COR-L47 (cell line): ENCODE results near the gene IGFBP2.

Experiments used
- DNase-seq: peaks from one replicate; lab custom pipeline; 2025; lab: John Stamatoyannopoulos, UW

Gene IGFBP2

DNA sequence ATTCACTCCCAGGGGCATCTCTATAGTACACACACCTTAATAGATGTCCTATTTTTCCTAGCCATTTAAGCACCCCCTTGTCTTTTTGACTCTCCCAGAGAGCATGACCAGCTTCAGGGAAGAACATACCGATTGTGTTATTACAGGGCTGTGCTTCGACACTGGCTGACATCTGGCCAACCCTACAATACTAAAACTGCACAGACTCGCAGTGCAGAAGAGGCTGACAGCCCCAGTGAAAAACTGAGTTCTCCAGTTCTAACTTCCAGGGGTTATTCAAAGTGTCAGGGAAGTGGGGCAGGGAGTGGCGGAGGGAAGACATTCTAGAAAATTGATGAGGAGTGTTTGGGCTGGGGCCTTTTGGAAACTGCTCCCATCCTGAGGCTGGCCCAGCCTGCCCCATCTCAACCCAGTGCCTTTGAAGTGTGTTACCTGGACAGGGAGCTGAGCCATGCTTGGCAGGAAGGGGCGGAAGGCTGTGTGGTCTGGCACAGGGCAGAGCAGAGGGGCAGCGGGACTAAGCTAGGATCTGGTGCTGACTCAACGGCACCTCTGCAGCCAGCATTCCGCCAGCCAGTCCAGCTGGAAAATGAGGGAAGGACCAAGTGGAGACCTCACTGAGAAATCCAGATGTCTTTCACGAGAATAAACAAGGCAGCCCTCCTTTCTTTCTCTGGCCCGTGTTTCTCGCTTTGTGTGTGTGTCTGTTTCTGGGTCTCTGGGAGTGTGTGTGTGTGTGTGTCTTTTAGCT, 77.5 kb downstream of the IGFBP2 start:
- DNase-seq: no peak

DNA sequence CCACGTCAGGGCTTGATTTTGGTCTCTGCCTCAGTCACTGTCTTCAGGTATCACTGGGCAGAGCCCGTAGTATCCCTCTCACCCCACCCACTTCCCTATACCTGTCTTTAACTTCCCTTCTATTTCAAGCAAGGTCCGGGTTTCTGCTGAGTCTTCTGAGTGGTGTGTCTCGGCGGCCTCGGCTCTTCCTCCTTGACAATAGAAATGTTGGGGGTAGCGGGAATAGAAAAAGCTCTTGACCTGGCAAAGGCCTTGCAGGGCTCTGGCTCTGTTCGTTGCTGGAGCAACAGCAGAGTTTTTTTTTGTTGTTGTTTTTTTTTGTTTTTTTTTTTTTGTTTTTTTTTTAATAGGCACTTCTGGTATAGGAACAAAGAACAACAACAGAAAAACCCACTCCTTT, 78.1 kb downstream of the IGFBP2 start:
- no peak for DNase-seq

GRCh38 chr2:216713691-216714336, 80.6 kb downstream of the IGFBP2 start:
- no peak for DNase-seq
